ENCODE results near the gene PARN. TPM values are rescaled to one million over a fixed set of nuclear protein-coding genes. Genes with fewer than 3 reads are reported as not detected.

PARN gene
- polyA plus RNA-seq (2011; rRNA removed), result 33.9 and 37.7 TPM in 2 replicates
- 21.0 and 24.9 TPM in 2 replicates for polyA minus RNA-seq (2011; rRNA and poly(A)+ RNA removed)

DNA sequence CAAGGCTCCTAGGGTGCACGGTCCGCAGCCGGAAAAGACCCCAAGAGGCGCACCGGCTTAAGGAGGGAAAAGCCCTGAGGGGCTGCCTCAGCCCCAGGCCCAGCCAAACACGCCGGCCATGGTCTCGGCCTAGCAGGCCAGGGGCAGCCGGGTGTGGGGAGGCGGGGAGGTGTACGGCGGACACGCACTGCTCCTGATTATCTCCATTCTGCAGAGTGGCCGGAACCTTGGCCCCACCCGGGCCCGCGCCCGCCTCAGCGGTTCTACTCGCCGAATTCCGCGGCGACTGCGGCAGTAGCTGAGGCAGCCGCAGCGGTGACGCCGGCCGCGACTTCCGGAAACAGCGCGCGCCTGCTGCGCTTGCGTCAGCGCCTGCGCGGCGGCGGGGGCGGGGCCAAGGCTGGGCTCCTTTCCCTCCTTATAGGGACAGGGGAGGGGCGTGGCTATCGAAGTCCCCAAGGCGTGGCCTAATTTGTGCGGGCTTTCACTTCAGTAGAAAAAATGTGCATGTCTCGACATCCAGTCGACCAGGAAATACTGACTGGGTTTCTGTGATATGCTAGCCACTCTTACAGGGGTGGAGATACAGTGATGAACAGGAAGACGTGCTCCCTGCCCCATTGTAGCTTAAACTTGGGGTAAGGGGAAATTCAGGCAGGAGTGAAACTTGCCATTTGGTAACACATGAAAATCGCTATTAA lies at the start of gene PARN:
Gene PARN (minus strand): TSS at position 342 of the 701 bp plus-strand sequence. CDS start 135 bp downstream, at position 207.
- TF ChIP-seq CTCF (IDR thresholded peaks at IDR 0.05; ENCODE audit: low read depth, low read length), result no peak
- Histone ChIP-seq H3K9me3 (ENCODE audit: control insufficient read depth, insufficient read depth, low read length) (no peaks in the 10 kb centered on the region; the same call in 1 of the 2 replicates), H3K4me3 (ENCODE audit: low read depth, low read length) (peak within 1 kb of the TSS; percentile 93), H3K27ac (ENCODE audit: low read depth, low read length) (peak within 1 kb of the TSS; percentile 88), H3K27me3 (ENCODE audit: control insufficient read depth, insufficient read depth, low read length) (no peaks in the 10 kb centered on the region)
- peak; percentile 87 for DNase-seq (ENCODE audit: low read depth, low spot score)
- ChIA-PET CTCF (no interaction called here), POLR2A (interaction anchor here (0.6 kb wide), 4 partner anchors 22 to 450 kb away, joined by 3 to 7 read pairs (median 4); no protein-coding TSS in a partner anchor)

DNA sequence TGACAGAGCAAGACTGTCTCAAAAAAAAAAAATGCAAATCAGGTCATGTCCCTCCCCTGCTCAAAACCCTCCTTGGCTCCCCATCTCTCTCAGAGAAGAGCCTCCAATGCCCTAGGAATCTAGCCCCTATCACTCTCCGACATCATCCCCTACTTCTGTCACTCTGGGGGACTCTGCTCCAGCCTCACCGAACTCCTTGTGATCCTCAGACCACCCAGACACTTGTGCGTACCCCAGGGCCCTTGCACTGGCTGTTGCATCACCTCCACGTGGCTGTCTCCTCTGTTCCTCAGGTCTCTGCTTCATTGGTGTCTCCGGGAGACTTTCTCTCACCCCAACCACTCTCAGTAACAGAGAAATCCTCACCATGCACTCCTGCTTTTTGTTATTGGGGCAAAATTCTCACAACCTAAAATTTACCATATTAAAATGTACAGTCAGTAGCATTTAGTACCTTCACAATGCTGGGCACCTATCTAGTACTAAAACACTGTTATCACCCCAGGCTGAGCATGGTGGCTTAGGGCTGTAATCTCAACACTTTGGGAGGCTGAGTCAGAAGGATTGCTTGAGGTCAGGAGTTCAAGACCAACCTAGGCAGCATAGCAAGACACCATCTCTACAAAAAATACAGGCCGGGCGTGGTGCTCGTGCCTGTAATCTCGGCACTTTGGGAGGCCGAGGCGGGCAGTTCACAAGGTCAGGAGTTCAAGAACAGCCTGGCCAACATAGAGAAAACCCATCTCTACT lies 48.9 kb upstream of the PARN start:
- no peak overlapping the region for H3K27ac ChIP-seq (ENCODE audit: low read depth, low read length)
- no peaks in the 10 kb centered on the region for H3K9me3 ChIP-seq (ENCODE audit: control insufficient read depth, insufficient read depth, low read length)
- DNase-seq (ENCODE audit: low read depth, low spot score), result no peak
- TF ChIP-seq CTCF (IDR thresholded peaks at IDR 0.05; ENCODE audit: low read depth, low read length), result no peak
- no peaks in the 10 kb centered on the region for H3K27me3 ChIP-seq (ENCODE audit: control insufficient read depth, insufficient read depth, low read length)
- ChIA-PET CTCF (no interaction called here), POLR2A (no interaction called here)
- H3K4me3 ChIP-seq (ENCODE audit: low read depth, low read length), result no peak overlapping the region

GRCh38 chr16:14677627-14678026 lies 47.6 kb upstream of the PARN start:
- Histone ChIP-seq H3K27ac (ENCODE audit: low read depth, low read length) (no peak overlapping the region), H3K4me3 (ENCODE audit: low read depth, low read length) (no peak overlapping the region), H3K9me3 (ENCODE audit: control insufficient read depth, insufficient read depth, low read length) (no peaks in the 10 kb centered on the region), H3K27me3 (ENCODE audit: control insufficient read depth, insufficient read depth, low read length) (no peaks in the 10 kb centered on the region)
- ChIA-PET CTCF (no interaction called here), POLR2A (no interaction called here)
- no peak for DNase-seq (ENCODE audit: low read depth, low spot score)
- TF ChIP-seq CTCF (IDR thresholded peaks at IDR 0.05; ENCODE audit: low read depth, low read length), result no peak

- DNase-seq (ENCODE audit: low read depth, low spot score), result no peak
- H3K4me3 ChIP-seq (ENCODE audit: low read depth, low read length), result no peak overlapping the region
- H3K27ac ChIP-seq (ENCODE audit: low read depth, low read length), result no peak overlapping the region
- ChIA-PET CTCF (no interaction called here), POLR2A (no interaction called here)
- TF ChIP-seq CTCF (IDR thresholded peaks at IDR 0.05; ENCODE audit: low read depth, low read length), result no peak
- H3K9me3 ChIP-seq (ENCODE audit: control insufficient read depth, insufficient read depth, low read length), result no peaks in the 10 kb centered on the region
- no peaks in the 10 kb centered on the region for H3K27me3 ChIP-seq (ENCODE audit: control insufficient read depth, insufficient read depth, low read length)
Measured at GRCh38 chr16:14676633-14677032, 46.6 kb upstream of the PARN start.

Measured in AG04450 (cell line).